Stimulated activated CD4-positive, alpha-beta T cell treated with anti-CD3 and anti-CD28 coated beads, TNF-alpha, amount 100 ng/mL, for 1 hour (primary cell): ENCODE data around the gene HEPHL1.
"Not testable (repeated sequence)": the region's sequence is repeated elsewhere in the genome, so short reads cannot be mapped to it uniquely, and the experiment has no call there.

ENCODE experiments used
- DNase-seq, 3 donors: peaks; one replicate each; pipeline ENCODE4 v3.0.0-alpha.2; 2020; ENCODE audit warnings: low read depth in 3 of 3, low spot score in 1 of 3

HEPHL1 gene

DNA sequence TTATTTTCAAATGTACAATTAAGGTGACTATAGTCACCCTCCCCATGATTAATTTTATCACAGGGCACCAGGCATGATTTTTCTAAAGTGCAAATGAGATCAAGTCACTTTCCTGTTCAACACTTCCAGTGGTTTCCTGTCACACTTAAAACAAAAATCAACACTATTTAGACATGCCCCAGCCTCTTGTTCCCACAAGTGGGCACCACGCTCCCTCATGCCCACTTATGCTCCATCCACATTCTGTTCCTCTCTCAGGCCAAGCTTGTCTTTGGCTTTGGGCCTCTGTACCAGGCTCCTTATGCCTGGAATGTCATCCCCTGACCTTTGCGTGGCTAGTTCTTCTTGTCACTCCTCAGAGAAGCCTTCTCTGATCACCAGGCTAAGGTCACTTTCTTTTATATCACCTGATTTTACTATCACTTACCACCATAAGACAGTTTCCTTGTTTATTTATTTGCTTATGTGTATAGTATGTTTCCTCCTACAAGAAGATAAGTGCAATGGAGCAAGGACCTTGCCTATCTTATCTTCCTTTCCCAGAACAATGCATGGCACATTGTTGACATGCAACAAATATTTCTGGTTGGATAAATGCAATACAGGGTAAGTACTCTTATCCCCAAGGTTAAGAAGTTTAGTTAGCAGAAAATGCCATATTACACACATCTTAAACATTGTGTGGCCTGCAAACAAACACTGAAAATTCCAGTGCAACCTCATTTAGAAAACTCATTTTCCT, 56.6 kb downstream of the HEPHL1 start:
- no peak for DNase-seq

DNA sequence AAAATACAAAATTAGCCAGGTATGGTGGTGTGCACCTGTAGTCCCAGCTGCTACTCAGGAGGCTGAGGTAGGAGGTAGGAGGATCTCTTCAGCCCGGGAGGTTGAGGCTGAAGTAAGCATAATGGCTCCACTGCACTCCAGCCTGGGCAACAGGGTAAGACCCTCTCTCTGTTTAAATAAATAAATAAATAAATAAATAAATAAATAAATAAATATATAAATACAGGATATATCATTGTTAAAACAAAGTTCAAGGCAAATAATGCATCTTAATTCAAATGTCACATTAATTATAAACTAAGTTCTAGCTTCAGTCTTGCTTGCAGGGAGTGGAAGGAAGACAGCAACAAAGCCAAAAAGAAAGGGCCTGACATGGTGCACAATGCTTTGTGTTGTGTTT, 63.0 kb downstream of the HEPHL1 start:
- DNase-seq, result no peak

DNA sequence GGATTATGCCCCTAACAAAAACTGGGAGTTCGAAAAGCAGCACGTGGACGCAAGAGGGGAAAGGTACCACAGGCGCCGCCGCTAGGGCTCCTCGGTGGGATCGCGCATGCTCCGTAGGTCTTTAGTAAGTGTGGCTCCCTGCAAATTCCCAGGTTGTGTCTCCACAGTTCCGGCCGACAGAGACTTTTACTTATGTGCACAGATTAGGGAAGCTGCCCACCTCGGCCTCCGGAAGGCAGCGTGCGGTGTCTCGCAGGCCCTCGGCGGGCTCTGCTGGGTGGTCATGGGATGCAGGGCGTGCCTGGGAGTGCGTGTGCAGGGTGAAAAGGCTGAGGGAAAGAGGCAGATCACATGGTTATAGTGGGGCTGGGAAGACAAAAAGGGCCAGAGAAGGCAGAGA, 67.8 kb downstream of the HEPHL1 start:
- no peak for DNase-seq

DNA sequence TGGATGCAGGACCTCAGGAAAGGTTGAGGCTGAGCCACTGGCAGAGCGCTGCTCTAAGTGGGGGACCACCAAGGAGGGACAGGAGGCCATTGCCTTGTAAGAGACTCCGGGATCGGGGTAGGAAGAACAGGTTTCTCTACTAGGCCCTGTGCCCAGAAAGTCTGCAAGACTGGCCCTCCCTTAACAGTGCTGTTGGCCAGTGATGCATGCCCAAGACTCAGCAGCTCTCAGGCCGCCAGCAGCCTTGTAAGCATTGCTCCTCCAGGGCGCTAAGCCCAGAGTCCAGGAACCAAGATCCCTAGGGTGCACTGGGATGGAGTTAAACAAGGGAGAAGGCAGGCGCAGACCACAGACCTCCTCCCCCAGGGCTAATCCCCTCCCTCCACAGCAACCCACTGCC, 68.2 kb downstream of the HEPHL1 start:
- DNase-seq, result no peak

DNA sequence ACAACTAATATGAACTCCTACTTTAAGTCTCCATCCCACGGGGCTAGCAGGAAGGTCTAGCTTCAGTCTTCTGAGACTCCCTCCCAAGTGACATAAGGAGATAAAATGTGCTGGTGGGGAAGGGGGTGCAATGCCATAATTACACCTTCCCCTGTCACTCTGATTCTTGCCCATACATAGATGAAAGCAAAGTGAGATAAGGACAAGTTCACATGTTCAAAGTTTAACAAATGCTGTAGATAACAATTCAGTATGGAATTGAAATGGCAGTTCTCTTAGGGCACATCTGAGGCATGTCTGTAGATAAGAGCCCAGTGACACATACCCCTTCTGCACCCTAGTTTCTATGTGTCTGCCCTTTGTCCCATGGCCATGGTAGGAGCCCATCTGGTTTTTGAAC, 69.2 kb downstream of the HEPHL1 start:
- DNase-seq, result no peak

DNA sequence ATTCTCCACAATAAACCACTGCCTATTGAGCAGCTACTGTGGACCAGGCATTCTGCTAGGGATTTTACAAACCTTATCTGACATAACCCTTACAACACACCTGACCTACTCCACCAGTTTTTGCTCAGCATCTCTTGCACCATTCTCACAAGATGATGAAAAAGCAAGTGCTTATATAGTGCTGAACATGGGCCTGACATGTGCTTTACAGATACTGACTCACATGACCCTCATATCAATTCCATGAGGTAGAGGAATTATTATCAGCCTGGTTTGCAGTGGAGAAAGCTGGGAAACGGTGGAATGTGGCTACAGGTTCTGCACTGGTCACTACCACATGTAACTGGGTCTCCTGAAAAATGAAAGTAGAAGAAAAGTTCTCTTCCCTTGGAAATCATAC, 69.9 kb downstream of the HEPHL1 start:
- DNase-seq, result no peak

DNA sequence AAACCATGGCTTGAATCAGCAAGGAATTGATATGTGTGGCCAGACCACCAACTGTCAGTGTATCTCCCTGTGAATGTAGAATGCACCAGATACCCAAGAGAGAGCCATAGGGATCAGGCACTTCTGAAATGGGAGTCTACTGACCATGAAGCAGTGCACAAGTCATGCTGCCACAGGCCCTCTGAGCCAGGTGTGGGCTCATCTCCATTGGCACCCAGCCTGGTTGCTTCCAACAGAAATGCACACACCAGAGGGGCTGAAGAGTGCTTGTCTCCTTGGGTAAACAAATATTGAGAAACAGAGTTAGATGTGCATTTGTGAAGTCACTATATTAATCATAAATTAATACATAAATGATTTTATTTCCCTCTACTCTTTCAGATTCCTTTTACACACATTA, 79.1 kb downstream of the HEPHL1 start:
- DNase-seq, result no peak

DNA sequence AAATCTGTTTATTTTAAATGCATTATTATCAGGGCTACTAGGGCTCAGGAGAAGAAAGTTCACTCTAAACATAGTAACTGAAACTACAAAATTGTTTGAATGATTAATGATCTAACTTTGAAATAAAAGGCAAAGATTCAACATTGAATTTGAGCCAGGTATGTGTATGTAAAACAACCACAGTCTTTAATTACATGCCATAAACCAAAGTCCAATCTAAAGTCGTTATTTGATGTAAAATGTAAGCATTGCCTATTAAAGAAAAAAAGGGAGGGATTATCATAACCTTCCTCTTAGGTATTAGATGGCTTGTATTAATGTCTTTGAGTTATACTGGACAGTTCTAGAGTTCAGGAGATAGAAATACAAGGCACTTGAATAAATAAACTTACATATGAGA, 82.3 kb downstream of the HEPHL1 start:
- DNase-seq, result no peak

DNA sequence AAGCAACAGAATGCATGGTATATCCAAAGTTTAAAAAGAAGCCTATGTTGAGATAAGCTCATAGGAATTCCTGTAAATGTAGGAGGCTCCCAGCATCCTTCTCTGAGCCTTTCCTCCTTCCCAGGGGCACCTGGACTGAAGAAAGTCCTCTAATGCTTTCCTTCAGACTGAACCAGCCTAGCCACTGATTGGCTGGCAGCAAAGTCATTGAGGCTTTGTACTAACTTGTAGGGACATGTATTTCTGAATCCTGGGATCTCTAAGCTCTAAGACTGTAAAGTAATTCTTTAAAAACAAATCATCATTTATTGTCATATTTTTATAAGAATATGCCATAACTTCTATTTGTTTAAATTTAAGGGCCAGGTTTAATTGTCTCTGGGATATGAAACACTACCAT, 83.6 kb downstream of the HEPHL1 start:
- DNase-seq, result no peak

DNA sequence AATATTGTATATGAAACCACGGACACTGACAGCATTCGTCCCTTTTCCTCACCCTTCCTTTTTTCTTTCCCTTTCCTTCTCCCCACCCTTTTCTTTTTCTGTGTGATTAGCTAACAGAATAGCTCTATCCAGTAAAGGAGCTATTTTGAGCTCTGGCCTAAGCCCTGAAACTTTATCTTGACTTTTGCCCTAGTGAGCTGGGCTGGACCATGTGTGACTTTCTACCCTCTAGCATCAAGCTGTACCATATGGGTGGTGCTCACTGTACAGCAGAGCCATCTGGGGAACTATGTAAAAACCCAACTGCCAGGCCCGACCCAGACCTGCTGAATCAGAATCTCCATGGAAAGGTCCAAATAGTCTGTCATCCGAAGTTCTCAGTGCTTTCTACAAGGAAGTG, 85.6 kb downstream of the HEPHL1 start:
- DNase-seq, result no peak

DNA sequence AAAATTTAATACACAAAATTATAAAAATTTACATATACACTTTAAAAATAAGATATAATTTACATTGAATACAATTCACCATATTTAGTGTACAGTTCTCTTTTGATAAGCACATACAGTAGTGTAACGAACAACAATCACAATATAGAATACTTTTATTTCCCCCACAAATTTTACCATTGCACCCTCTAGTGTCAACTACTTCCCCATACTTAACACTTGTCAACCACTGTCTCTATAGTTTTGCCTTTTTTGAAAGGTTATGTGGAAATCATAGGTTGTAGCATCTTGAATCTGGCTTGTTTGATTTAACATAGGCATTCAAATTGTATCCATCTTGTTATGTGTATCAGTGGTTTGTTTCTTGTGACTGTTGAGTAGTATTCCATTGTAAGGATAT, 86.2 kb downstream of the HEPHL1 start:
- no peak for DNase-seq

DNA sequence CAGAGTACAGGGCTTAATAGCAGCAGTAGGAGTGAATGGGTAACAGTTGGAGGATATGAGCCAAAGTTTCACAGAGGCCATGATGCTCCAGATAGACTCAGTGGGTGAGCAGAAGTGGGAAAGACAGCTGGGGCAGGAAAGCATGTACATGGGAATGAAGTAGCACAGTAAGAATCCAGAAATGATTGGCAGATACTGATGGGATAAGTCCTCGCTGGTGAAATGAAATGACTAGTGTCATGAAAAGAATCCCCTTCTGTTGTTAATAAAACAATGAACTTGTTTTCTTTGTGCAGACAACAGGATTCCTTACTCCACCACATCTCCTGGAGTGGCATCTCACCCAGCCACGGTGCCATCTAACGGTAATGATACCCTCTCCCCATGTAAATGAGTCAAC, 90.1 kb downstream of the HEPHL1 start:
- no peak for DNase-seq

DNA sequence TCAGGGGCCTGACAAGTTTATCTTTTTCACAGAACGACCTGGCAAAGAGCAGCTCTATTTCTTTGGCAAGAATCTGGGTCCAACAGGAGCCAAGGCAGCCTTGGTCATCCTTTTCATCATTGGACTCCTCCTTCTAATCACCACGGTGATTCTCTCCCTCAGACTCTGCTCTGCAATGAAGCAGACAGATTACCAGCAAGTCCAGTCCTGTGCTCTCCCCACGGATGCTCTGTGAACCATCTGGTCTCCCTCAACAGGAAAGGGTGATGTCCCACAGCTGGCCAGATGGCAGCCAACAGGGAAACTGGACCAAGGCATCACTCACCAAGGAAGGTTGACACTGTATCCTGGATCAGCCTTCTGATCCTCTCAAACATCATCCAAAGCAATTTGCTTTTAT, 90.5 kb downstream of the HEPHL1 start:
- no peak for DNase-seq

DNA sequence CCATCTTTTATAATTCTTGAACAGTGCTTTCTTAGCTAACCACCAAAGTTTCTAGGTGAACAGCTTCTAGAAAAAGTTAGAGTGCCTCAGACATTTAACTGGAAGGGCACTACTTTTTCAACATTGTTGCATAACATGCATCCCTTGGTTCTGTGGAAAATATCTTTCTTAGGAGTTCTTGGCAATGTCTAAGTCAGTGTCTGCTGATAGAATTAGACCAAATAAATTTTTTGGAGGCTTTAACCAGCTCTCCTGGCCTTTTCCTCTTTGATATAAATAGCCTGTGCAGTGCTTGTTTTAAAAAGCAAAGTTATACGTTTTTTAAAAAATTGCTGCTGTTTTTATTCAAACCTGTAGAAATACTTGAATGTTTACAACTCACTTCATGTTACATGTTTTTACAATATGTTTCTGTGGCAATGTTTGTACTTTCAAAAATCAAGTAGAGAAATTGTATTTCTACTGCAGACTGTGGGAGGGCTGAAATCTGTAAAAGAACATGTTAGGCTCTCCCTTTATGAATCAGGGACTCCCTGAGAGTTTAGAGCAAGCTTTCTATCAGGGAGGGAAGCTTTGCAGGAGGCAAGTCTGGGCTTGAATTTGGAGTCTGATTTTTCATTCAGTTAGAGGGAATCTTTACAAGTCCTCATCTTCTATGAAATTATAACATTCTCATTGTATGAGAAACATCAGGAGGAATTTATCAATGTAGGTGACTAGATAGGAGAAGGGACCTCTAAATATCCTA, 91.2 kb downstream of the HEPHL1 start:
- DNase-seq, result no peak

DNA sequence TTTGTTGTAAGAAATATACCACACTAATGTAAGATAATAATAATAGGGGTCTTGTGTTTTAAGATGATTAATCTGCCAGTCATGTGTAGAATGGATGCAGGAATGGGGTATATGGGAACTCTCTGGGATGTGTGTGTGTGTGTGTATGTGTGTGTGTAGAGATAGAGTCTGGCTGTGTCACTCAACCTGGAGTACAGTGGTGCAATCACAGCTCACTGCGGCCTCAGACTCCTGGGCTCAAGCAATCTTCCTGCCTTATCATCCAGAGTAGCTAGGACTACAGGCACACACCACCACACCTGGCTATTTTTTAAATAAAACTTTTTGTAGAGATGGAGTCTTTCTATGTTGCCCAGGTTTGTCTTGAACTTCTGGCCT, 96.0 kb downstream of the HEPHL1 start:
- DNase-seq, result no peak

DNA sequence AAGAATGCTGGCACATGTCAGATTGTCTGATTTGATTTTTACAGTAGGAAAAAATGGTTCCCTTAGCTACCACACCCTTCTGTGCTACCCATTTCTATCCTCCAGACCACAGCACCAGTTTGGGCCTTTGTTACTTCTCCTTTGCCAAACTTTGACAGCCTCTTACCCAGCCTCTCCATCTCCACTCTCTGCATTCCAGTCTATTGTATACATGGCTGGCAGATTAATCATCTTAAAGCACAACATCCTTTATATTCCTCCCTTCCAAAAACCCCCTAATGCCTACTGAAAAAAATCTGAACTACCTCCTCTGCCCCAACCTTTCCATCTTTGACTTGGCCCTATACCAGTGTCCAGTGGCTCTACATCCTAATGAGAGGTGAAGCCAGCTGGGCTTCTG, 96.7 kb downstream of the HEPHL1 start:
- DNase-seq, result no peak

DNA sequence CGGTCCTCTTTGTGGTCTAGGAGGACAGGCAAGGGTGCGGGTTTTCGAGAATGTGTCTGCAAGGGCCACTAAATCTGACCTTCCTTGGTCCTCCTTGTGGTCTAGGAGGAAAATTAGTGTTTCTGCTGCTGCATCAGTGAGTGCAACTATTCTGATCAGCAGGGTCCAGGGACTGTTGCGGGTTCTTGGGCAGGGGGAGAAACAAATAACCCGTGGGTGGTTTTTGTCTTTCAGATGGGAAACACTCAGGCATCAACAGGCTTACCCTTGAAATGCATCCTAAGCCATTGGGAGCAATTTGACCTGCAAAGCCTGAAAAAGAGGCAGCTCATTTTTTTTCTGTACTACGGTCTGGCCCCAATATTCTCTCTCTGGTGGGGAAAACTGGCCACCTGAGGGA, 98.5 kb downstream of the HEPHL1 start:
- not testable (repeated sequence) for DNase-seq

DNA sequence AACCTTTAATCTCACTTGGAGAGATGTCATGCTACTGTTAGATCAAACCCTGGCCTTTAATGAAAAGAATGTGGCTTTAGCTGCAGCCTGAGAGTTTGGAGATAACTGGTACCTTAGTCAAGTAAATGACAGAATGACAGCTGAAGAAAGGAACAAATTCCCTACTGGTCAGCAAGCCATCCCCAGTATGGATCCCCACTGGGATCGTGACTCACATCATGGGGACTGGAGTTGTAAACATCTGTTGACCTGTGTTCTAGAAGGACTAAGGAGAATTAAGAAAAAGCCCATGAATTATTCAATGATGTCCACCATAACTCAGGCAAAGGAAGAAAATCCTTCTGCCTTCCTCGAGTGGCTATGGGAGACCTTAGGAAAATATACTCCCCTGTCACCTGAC, 99.4 kb downstream of the HEPHL1 start:
- DNase-seq, result not testable (repeated sequence)

DNA sequence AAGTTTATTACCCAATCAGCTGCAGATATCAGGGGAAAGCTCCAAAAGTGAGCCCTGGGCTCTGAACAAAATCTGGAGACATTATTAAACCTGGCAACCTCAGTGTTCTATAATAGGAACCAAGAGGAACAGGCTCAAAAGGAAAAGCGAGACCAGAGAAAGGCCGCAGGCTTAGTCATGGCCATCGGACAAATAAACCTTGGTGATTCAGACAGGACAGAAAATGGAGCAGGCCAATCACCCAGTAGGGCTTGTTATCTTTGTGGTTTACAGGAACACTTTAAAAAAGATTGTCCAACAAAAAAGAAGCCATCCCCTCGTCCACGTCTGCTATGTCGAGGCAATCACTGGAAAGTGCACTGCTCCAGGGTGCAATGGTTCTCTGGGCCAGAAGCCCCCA, 99.8 kb downstream of the HEPHL1 start:
- DNase-seq, result no peak

DNA sequence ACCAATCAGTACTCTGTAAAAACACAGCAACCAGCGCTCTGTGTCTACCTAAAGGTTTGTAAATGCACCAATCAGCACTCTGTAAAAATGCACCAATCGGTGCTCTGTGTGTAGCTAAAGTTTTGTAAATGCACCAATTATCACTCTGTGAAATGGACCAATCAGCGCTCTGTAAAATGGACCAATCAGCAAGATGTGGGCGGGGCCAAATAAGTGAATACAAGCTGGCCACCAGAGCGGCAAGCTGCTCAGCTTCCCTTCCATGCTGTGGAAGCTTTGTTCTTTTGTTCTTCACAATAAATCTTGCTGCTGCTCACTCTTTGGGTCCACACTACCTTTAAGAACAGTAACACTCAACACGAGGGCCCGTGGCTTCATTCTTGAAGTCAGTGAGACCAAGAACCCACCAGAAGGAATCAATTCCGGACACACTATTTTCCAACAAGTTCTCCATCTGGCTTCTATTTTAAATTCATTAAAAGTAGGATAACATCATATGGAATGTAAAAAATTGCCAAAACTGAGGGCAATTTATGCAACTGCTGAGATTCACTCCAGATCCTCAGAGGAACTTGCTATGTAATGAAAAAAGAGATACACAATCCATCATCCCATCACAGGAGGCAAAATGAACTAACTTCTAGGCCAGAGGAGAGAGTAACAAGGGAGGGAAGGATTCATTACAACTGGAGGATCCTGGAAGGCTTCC, 104.4 kb downstream of the HEPHL1 start:
- DNase-seq, result no peak

DNA sequence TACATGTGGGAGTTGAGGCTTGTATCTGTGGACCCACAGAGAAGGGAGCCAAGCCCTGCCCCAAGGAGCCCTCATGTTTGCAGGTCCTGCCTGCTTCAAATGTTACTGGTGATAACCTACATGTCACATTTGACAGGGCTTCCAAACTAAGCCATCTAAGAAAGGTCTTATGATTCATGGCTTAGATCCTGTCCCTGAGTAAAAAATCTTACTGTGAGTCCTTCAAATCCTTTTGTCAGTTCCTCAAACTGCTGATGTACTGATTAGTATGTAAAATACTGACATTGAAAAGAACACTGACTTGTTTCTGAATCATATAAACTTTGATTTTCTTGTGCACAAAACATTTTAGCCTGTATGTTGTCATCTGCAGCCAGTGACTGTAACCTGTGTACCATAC, 106.5 kb downstream of the HEPHL1 start:
- DNase-seq, result no peak

DNA sequence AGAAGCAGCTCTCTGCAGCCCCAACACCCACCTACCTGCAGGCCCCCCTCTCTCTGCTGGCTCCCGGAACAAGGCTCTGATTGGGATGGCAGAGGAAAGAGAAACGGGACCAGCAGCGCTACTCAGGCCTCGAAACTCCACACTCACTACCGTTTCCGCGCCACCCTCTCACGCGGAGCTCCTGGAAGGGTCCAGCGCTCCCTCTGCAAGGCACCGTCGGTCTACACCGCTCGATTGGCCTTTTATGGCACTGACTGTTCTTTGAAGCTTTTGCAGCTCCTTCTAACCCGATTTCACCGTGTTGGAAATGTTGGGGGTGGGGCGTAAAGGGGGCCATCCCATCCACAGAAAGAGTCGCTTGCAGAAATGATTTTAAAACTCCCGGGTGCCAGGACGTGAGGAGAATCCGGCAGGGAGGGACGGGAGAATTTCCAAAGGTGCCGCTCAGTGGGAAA, 107.2 kb downstream of the HEPHL1 start:
- no peak for DNase-seq
